Vein endothelial cell (primary cell): ENCODE results near the gene ANKRD18B. TPM values are rescaled to one million over a fixed set of nuclear protein-coding genes. Genes with fewer than 3 reads are reported as not detected.

ENCODE experiments used
- small RNA-seq: library from RNA; depleted of rRNA; stranded (forward); fragments of <200 nt; gene quantifications from one replicate; pipeline ENCODE3, GENCODE V24; 2012
- total RNA-seq: library from RNA; depleted of rRNA; stranded (reverse); fragments of >200 nt; gene quantifications from 2 replicates; pipeline ENCODE4 v1.2.3, GENCODE V29; 2012

ANKRD18B gene
- total RNA-seq = 2.0 and 5.7 TPM in 2 replicates

DNA sequence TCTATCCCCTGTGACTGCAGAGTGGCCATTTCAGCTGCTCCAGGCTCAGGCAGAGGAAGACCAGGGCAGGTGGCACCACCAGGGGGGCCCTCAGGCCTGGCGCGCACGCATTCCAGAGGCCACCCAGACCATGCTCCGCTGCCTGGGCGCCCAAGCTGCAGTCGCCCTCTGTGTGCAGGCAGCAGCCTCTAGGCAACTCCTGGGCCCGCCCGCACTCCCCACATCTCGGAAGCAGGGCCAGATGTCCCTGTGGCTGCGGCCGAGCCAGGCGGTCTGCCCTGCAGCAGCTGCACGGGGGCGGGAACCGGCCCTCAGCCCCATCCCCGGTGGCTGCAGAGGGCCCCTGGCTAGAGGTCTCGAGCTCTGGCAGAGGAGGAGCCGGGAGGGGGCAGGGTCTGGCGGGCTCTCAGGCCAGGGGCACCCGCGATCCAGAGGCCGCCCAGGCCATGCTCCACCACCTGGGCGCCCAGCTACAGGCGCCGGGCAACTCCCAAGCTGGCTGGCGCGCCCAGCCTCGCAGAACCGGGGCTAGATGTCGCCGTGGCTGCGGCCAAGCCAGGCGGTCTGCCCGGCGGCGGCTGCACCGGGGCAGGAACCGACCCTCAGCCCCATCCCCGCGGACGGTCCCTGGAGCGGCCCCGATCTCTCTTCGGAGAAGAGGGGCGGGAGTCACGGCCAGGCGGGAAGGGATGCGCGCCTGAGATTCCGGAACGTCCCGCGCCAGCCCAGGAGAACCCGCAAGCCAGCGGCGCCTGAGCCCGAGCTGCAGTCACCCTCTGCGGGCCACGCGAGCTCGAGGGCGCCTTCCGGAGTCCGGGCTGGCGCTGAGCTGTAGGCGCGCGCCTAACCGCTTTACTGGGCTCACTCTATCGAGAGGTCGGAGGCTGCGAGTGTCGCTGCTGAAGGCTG, at the start of gene ANKRD18B:
Gene ANKRD18B (plus strand): TSS at position 855 of the 909 bp plus-strand sequence. CDS start 239 bp downstream, outside the sequence.

Small RNA genes within 50 kb of the gene (small RNA-seq; reads per million reads assigned to genes)
- gene AL139008.1 = not detected
- not detected for gene PRSS3P4

Other genes with a start within 250 kb of the ANKRD18B start
- gene NFX1, start 233.7 kb upstream of the ANKRD18B start, total RNA-seq = 19.3 and 22.2 TPM in 2 replicates
- gene AQP7, start 121.7 kb upstream of the ANKRD18B start, total RNA-seq = 0.19 TPM in 1 of 2 replicates, not detected in the other
- gene AQP3, start 76.7 kb upstream of the ANKRD18B start, total RNA-seq = 0.10 TPM in 1 of 2 replicates, not detected in the other
- 41.2 and 41.5 TPM in 2 replicates for gene NOL6, start 50.3 kb upstream of the ANKRD18B start, total RNA-seq